Testis (tissue), 2 donors: Measurements from ENCODE around the gene DPP6.

ENCODE experiments used
- CTCF ChIP-seq, 3 experiments: fragments of 450-650 bp in 2 of 3; fragments of 200-600 bp in 1 of 3; sonication (generic) in 1 of 3; IDR thresholded peaks; one replicate each; pipeline ENCODE4 v1.5.1; 2016 to 2019; ENCODE audit warnings: antibody characterized with exemption in 3 of 3, mild to moderate bottlenecking in 2 of 3, moderate library complexity in 1 of 3
- POLR2A ChIP-seq: fragments of 450-650 bp; IDR thresholded peaks from one replicate; pipeline ENCODE4 v1.6.1; 2017; ENCODE audit warnings: antibody characterized with exemption, mild to moderate bottlenecking, moderate library complexity

GRCh38 chr7:154310114-154310513, 257.9 kb downstream of the DPP6 start:
- no peak for TF ChIP-seq CTCF (IDR thresholded peaks at IDR 0.05)
- no peak for TF ChIP-seq POLR2A
